ENCODE results near the gene SLC38A3.
A peak's percentile ranks its signal among the peaks of the same experiment; 100 is the strongest.

Gene SLC38A3

DNA sequence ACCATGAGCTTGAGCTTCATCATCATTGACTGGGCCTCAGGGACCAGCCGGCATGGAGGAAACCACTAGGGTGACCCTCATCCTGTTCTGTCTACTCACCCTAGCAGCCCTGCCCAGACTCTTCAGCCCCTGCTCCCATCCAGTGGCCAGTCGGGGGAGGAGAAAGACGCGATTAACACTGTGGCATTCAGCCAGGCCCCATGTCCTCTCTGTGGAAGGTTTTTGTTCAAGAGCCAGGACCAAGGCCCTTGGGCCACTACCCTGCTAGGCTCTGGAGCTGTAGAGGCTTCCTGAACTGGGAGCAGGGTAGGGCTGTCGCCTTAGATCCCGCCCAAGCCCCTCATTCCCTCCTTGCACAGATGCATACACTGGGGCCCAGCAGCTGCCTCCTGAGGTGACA, 15.0 kb downstream of the SLC38A3 start:
- in situ Hi-C loops (cut with MboI; ENCODE audit: low sequenced_read_pairs, unreplicated experiment), result no loop called here
- DNase-seq (ENCODE audit: low spot score), result no peak
- TF ChIP-seq, protein P1, sequence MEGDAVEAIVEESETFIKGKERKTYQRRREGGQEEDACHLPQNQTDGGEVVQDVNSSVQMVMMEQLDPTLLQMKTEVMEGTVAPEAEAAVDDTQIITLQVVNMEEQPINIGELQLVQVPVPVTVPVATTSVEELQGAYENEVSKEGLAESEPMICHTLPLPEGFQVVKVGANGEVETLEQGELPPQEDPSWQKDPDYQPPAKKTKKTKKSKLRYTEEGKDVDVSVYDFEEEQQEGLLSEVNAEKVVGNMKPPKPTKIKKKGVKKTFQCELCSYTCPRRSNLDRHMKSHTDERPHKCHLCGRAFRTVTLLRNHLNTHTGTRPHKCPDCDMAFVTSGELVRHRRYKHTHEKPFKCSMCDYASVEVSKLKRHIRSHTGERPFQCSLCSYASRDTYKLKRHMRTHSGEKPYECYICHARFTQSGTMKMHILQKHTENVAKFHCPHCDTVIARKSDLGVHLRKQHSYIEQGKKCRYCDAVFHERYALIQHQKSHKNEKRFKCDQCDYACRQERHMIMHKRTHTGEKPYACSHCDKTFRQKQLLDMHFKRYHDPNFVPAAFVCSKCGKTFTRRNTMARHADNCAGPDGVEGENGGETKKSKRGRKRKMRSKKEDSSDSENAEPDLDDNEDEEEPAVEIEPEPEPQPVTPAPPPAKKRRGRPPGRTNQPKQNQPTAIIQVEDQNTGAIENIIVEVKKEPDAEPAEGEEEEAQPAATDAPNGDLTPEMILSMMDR (IDR thresholded peaks at IDR 0.05; ENCODE audit: borderline replicate concordance, control extremely low read depth, extremely low read depth, insufficient read depth, missing control alignments), result no peak

DNA sequence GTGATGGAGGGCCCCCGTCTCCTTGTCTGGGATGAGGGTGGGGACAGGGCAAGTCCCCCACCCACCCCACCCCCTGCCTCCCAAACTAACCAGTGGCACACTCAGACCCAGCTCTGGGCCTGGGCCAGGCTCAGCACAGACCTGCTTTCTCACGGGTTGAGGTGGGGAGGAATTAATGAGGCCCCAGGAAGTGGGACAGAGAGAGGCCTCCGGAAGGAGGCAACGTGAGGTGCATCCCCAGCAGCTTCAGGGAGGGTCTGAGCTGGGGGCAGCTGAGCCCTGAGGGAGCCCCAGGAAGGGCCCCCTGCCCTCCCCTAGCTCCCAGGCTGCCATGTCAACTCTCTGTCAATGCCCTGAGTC, 16.0 kb downstream of the SLC38A3 start:
- no peak for DNase-seq (ENCODE audit: low spot score)
- TF ChIP-seq, protein P1 (IDR thresholded peaks at IDR 0.05; ENCODE audit: borderline replicate concordance, control extremely low read depth, extremely low read depth, insufficient read depth, missing control alignments), result no peak

DNA sequence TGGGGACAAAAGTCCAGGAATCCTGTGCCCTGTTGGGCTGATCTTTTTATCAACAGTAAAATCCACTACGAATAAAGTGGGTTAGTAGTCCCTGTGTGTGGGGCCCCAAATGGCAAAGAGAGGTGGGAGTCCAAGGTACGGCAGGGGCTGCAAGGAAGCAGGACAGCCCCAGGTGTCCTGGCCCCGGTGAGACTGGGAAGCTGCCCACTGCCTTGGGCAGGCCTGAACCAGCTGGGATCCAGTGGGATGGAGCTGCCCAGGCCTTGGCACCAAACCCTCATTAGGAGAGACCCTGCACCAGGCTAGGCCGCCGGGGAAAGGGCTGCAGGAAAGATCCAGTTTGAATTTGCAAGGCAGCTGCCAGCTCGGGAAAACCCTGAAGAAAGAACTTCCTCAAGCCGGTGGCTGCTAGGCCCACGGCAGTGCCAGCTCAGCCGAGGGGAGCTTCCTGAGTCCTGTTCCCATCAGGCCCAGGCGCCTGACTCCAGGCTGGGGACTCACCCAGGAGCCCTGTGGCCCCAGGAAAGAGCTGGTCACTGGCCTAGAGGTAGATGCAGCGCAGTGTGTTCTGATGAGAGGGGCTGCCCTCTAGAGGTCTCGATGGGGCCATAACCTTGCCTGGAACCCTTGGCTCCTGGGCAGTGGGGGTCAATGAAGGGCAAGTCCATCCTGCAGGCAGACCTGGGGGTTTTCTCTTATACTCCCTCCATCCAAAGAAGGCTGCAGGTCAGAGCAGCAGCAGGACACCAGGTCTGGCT, 16.5 kb downstream of the SLC38A3 start:
- in situ Hi-C loops (cut with MboI; ENCODE audit: low sequenced_read_pairs, unreplicated experiment), result no loop called here
- DNase-seq (ENCODE audit: low spot score), result no peak
- TF ChIP-seq, protein P1 (IDR thresholded peaks at IDR 0.05; ENCODE audit: borderline replicate concordance, control extremely low read depth, extremely low read depth, insufficient read depth, missing control alignments), result no peak

More for the DNA sequence above, 16.0 kb downstream of the SLC38A3 start:
- in situ Hi-C loops (cut with MboI; ENCODE audit: low sequenced_read_pairs, unreplicated experiment), result no loop called here

DNA sequence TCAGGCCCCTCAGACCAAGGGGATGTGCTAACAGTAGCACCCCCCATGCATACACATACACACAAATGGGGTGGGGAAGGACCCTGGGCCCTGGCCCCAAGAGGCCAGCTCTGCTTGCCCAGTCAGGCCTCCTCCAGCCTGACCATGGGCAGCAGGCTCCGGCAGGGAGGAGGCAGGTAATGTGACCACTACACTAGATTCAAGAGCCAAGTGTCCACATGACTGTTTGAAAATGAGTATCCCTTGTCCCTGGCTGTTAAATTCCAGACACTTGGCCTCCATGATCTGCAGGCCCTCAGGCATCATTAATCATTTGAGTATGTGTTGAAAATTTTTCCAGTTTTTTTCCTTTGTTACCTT, 17.1 kb downstream of the SLC38A3 start:
- no peak for DNase-seq (ENCODE audit: low spot score)
- in situ Hi-C loops (cut with MboI; ENCODE audit: low sequenced_read_pairs, unreplicated experiment), result no loop called here
- TF ChIP-seq, protein P1 (IDR thresholded peaks at IDR 0.05; ENCODE audit: borderline replicate concordance, control extremely low read depth, extremely low read depth, insufficient read depth, missing control alignments), result no peak

DNA sequence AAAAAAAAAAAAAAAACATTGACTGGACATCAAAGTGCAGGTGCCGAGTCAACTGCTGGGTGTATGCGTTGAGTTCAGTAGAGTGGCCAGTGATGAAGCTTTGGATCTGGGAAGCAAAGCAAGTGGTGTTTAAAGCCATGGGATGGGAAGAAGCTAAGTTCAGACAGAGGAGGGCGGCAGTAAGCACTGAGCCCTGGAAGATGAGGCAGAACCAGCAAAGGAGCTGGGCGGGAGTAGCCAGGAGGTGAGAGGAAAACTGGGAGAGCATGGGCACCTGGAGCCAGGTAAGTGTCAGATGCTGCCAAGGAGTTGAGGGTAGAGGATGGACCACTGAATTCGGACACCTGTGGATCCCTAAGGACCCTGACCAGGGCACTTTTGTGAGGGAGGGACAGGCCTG, 19.6 kb downstream of the SLC38A3 start:
- TF ChIP-seq, protein P1 (IDR thresholded peaks at IDR 0.05; ENCODE audit: borderline replicate concordance, control extremely low read depth, extremely low read depth, insufficient read depth, missing control alignments), result no peak
- DNase-seq (ENCODE audit: low spot score), result no peak
- in situ Hi-C loops (cut with MboI; ENCODE audit: low sequenced_read_pairs, unreplicated experiment), result no loop called here

DNA sequence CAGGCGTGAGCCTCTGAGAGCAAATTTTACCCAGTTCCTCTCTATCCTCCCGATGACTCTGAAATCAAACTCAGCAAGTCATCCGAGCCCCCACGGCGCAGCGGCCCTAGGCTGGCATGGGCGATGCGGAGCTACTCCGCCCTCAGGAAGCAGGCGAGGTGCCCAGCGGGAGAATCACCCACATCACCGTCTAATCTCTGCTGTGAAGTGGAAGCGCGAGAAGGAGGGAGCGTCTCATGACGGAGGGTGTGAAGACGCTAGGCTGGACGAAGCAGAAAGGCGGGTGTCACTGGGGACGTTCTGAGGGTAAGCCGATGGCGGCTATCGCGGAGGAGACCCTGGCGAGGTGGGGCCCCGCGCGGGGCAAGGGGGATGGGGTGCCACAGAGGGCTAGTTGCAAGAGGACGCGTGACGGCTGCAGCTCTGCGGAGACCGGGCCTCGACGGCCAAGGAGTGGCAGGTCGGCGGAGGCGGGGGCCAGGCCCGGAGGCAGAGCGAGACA, 21.9 kb downstream of the SLC38A3 start:
- TF ChIP-seq, protein P1 (IDR thresholded peaks at IDR 0.05; ENCODE audit: borderline replicate concordance, control extremely low read depth, extremely low read depth, insufficient read depth, missing control alignments), result no peak
- in situ Hi-C loops (cut with MboI; ENCODE audit: low sequenced_read_pairs, unreplicated experiment), result no loop called here
- peak; percentile 63 for DNase-seq (ENCODE audit: low spot score)
